Measurements from ENCODE around the gene LRGUK.
"Not testable (repeated sequence)": the region's sequence is repeated elsewhere in the genome, so short reads cannot be mapped to it uniquely, and the experiment has no call there.

LRGUK gene

GRCh38 chr7:134255814-134256213 lies 128.7 kb downstream of the LRGUK start:
- DNase-seq, result no peak

GRCh38 chr7:134262322-134262721 lies 135.2 kb downstream of the LRGUK start:
- DNase-seq, result no peak

DNA sequence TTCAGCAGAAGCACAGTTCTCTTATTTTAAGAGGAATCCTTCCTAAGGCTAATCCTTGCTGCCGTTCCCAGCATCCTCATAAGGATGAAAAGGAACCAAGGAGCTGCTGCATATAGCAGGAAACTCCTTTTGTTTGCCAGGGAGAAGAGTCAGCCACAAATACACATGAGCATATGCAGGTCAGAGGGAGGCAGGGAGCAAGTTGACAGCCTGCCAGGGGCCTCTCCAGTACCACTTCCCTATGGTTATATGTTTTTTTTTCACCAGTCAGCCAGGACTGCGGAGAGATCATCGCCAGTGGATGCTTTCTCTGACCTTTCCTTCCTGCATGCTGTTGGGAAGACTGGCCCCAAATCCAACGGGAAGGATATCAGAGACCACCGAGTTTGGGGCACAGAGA lies 149.8 kb downstream of the LRGUK start:
- no peak for DNase-seq

DNA sequence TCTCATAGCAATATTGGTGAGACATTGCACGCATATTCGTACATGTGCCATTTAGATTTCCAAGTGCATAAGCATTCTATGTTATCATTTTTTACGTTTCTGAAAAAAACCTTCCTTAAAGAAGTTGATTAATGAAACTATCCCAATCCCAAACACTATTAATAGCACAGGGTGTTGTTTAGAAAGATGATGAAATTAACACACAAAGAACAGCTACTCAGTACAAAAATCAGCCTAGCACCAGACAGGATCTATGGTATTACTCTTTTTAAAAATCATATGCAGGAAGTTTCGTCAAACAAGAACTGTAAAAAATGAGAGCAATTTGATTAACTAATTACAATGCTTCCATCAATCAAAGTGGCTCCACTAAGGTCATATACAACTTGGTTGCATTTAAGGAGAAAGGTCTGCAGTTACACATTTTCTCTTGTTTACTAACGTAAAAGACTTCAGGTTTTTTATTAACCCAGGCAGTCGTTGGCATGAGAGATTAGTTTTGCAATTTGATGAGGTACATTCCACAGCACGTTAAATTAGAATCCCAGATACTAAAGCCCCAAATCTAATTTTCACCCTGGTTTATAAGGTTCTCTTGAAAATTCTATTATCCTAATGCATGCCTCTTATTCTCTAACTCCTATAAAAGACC lies 151.5 kb downstream of the LRGUK start:
- DNase-seq, result no peak

- DNase-seq, result no peak
These were observed 152.2 kb downstream of the LRGUK start for GRCh38 chr7:134279336-134279735.

- no peak for DNase-seq
These were observed 152.8 kb downstream of the LRGUK start for GRCh38 chr7:134279898-134280297.

DNA sequence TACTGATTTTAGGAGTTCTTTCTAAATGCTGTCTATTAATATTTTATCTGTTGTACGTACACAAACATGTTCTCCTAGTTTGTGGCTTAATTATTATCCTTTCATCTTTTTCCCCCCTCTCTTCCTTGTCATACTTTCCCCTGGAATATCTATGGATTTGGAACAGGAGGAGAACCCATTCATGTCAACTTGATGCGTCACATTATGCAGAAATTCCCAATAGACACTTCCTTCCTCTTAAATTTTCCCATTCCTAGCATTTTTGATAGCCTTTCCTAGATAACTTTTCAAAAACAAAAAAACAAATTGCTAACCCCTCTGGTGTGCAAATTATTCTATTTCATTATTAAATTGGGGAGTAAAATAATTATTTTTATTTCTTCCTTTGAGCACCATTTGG lies 153.4 kb downstream of the LRGUK start:
- DNase-seq, result no peak

GRCh38 chr7:134284011-134284410 lies 156.9 kb downstream of the LRGUK start:
- DNase-seq, result no peak

DNA sequence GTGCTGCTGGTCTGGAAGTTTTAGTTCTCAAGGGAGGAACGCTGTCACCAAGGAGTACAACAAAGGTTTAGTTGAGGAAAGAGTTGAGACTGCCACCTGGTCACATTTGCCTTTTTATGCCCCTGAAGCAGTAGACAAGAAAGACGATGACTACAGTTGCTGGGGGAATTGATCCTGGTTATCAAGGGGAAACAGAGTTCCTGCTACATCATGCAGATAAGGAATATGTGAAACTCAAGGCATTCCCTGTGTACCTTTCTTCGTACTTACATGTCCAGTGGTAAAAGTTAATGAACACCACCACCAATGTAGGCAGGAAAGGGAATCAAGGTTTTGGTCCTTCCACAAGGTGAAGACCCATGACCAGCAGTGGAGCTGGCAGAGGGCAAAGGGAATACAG lies 157.8 kb downstream of the LRGUK start:
- no peak for DNase-seq

DNA sequence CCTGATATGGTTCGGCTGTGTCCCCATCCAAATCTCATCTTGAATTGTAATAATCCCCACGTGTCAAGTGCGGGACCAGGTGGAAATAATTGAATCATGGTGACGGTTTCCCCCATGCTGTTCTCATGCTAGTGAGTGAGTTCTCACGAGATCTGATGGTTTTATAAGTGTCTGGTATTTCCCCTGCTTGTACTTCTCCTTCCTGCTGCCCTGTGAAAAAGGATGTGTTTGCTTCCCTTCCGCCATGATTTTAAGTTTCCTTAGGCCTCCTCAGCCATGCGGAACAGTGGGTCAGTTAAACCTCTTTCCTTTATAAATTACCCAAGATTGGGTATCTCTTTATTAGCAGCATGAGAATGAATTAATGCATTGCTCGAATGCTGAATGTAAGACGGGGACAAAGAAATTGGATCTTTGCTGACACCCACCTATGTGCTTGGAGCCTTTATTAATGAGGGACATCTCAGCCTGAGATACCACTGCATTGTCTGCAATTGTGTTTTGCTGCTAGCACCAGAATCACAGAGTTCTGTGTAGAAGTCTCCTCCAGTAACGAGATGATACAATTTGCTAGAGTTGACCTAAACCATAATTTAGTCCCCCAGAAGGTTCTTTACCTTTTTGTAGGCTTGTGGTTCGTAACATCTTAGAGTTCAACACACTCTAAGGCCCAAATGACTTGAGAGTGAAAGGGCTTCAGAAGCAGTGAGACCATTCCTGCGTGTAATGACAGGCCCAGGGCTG lies 160.9 kb downstream of the LRGUK start:
- no peak for DNase-seq

DNA sequence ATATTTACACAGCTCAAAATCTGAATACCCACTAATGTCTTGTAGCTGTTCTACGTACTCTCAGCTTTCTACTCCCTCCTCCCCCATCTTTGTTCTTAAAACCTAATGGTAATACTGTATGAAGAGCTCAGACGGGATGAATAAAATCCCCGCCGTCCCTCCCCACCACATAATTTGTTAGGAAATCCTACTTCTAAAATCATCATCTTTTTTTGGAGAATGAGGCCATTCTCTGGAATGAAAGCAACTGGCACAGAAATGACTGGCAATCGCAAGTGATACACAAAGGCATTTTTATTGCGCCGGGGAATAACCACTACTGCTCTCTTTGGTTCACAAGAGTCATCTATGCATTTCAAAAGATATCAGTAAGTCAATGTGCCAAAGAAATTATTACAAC lies 162.3 kb downstream of the LRGUK start:
- DNase-seq, result no peak

DNA sequence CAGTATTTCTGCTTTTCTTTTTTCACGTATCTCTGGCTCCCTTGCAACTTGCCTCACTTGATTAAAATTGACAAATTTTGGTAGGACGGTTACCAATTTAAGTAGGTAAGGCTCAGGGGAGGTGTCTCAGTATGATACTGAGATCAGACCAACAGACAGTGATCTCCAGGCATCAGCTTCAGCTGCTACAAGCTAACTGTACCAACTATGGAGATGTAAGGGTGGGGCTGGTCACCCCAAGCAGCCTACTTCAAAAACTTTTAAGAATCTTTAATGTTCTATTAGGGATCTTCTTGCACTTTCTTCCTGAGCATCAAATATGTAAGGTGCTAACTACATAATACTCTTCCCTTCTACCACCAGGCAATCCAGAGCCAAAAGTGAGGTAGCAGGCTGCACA lies 162.7 kb downstream of the LRGUK start:
- DNase-seq, result no peak

GRCh38 chr7:134290286-134290685 lies 163.1 kb downstream of the LRGUK start:
- DNase-seq, result no peak

DNA sequence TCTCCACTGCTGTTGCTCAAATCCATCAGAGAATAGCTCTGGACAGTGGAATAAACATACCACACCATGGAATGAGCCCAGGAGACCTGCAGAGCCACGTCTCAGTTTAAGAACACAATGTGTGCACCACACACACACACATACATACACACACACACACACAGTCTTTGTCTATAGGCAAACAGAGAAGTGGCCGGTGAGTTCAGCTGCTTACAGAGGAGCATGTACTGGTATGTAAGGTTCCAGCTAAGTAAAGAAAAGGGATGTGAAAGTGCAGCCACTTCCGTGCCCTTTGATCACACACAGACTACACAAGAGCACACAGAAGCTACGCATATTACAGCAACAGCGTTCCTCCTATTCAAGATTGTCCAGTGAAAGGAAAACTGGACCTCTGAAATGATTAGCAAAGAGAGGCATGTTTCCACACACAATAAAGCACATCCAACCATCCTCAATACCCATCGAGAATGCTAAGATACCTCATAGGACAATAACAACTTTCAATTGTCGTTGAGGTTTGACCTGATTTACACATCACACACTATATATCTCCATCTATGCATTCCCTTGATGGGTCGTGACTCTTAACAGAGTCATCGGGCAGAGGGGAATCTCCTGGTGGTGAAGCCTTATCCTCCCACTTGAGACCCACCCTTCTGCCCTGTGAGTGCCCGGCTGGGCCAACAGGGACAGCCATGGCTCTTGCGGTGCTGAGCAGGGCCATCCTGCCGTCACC lies 166.0 kb downstream of the LRGUK start:
- DNase-seq, result no peak

- not testable (repeated sequence) for DNase-seq
These were observed 168.8 kb downstream of the LRGUK start for GRCh38 chr7:134295982-134296381.

DNA sequence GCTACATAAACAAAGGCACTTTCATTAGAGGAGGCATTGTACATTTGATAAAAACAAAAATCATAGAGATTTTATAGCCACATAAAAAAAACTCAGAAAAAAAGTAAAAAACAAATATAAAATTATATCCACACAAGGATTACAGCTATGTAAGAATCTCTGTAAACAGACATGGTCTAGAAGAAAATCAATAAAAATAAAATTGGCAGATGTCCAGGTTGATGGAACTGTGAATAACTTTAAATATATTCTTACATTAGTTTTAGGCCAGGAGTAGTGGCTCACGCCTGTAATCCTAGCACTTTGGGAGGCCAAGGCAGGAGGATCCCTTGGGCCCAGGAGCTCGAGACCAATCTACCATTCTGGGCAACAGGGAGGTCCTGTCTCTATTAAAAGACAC lies 170.3 kb downstream of the LRGUK start:
- no peak for DNase-seq

DNA sequence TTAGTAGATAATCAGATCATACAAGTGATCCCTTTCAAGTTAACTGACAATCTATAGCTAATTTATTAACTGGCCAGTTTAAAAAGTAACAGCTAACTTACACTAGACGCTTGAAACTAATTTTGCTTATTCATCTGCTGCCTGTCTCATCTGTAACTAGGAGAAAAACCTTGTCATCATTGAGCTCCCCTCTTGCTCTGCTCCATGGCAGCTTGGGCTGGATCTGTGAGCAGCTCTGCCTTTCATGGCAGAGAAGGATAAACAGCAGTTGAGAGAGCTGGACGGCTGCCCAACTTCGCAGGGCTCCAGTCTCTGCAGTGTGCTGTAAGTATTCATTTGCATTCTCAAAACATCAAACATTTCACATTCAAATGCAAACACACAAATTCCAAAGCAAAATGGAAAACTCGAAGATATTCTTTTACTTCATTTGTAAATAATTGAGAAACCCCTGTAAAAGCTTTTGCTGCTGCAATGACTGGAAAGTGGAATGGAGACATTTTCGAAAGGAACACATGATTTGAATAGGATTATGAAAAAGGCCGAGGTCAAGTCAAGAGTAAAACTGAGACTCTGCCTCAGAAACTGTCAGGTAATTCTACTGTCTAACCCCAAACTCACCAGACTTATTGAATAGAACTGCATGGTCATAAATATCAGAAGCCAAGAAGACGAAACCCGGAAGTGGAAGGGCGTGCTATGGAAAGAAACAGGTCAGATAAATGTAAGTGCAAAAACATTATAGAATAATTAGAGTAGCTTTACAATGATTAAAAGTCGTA lies 172.0 kb downstream of the LRGUK start:
- DNase-seq, result no peak

DNA sequence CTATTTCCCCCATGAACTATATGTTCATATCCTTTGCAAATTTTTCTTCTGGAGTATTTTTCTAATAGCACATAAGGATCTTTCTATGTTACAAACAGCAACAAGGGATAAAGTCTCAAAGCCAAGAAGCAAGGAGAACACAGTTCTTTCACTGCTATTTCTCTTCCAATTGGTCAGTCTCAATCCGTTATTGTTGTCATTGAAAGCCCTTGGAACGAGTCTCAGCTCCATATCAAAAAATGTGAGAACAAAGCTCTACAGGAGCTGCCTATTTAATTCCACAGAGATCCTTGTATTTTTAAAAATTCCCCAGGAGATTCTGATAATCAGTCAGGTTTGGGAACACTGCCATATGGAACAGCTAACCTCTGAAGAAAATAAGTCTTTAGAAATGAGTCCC lies 173.8 kb downstream of the LRGUK start:
- DNase-seq, result no peak

GRCh38 chr7:134301592-134301991 lies 174.5 kb downstream of the LRGUK start:
- no peak for DNase-seq

DNA sequence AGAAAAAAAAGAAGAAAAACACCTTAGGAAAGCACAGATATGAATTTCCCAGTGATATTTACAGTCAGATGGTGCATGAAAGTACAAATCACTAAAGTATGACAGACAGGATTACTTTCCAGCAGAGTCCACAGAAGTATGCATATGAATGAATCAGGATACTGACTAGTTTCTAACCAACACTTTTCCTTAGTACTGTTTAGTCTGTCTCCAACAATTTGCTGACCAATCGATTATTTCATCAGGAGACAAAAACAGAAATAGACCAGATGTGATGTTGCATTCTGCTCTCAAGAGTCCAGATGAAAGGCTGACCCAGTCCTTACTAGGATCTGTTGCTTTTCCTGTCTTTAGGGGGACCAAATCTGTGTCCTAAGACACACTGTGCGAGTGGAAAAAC lies 175.0 kb downstream of the LRGUK start:
- DNase-seq, result no peak

DNA sequence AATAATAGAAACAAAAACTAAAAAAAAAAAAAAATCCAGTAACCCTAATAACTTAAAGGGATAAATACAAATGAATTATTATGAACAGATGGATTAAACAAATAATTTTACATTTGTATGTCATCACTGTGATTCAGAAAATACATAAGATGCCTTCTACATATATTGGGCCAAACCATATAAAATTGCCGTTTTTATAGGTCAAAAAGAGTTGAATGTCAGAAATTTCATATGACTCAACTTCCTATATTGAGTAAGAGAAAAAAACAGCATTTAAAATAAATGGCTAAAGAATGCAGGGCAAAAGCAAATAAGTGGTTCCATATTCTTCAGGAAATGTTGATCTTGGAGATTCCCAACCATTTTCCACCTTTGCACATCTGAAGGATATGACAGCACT lies 180.2 kb downstream of the LRGUK start:
- DNase-seq, result no peak

- DNase-seq, result no peak
These were observed 181.4 kb downstream of the LRGUK start for GRCh38 chr7:134308548-134308947.

GRCh38 chr7:134311807-134312206 lies 184.7 kb downstream of the LRGUK start:
- no peak for DNase-seq
